WERI-Rb-1 (cell line): ENCODE results near the gene ZNF692.

Experiments used
- DNase-seq: peaks from one replicate; pipeline ENCODE4 v3.0.0-alpha.2; 2020
- H3K27ac ChIP-seq: fragments of 250-450 bp; sonication (Bioruptor Pico); 2 replicates; pipeline ENCODE4 v1.5.1; 2020; ENCODE audit warnings: mild to moderate bottlenecking, moderate library complexity
- H3K27me3 ChIP-seq: fragments of 250-450 bp; sonication (Bioruptor Pico); 2 replicates; pipeline ENCODE4 v1.5.1; 2021; ENCODE audit warnings: mild to moderate bottlenecking, low read depth, moderate library complexity; ENCODE audit not compliant: insufficient read depth, severe bottlenecking
- H3K36me3 ChIP-seq: fragments of 250-450 bp; sonication (Bioruptor Pico); 2 replicates; pipeline ENCODE4 v1.5.1; 2020; ENCODE audit warnings: mild to moderate bottlenecking, moderate library complexity
- H3K4me3 ChIP-seq: 2 replicates; pipeline ENCODE4 v1.5.1; 2011; ENCODE audit warnings: low read depth, mild to moderate bottlenecking, control low read depth, low read length
- H3K9me3 ChIP-seq: fragments of 250-450 bp; sonication (Bioruptor Pico); 2 replicates; pipeline ENCODE4 v1.5.1; 2021; ENCODE audit warnings: mild to moderate bottlenecking, moderate library complexity; ENCODE audit not compliant: severe bottlenecking
- CTCF ChIP-seq: IDR thresholded peaks from 2 replicates; pipeline ENCODE4 v1.5.1; 2011; ENCODE audit warnings: low read depth, mild to moderate bottlenecking, control low read depth, inconsistent platforms, low read length

Gene ZNF692

GRCh38 chr1:248904437-248905216 lies 45.7 kb upstream of the ZNF692 start:
- no peak overlapping the region for H3K27ac ChIP-seq
- no peaks in the 10 kb centered on the region for H3K27me3 ChIP-seq
- H3K36me3 ChIP-seq = no peaks in the 10 kb centered on the region
- no peak for DNase-seq
- H3K9me3 ChIP-seq = no peaks in the 10 kb centered on the region
- no peak for TF ChIP-seq CTCF
- no peak overlapping the region for H3K4me3 ChIP-seq

- Histone ChIP-seq H3K36me3 (no peaks in the 10 kb centered on the region), H3K27me3 (no peaks in the 10 kb centered on the region), H3K27ac (no peak overlapping the region), H3K9me3 (no peaks in the 10 kb centered on the region), H3K4me3 (no peak overlapping the region)
- TF ChIP-seq CTCF = no peak
- DNase-seq = no peak
These were observed 42.7 kb upstream of the ZNF692 start for GRCh38 chr1:248901578-248901977.

GRCh38 chr1:248900637-248901036 lies 41.8 kb upstream of the ZNF692 start:
- H3K27me3 ChIP-seq = no peaks in the 10 kb centered on the region
- no peaks in the 10 kb centered on the region for H3K36me3 ChIP-seq
- H3K9me3 ChIP-seq = no peaks in the 10 kb centered on the region
- DNase-seq = no peak
- no peak overlapping the region for H3K27ac ChIP-seq
- no peak overlapping the region for H3K4me3 ChIP-seq
- TF ChIP-seq CTCF = no peak

- TF ChIP-seq CTCF = no peak
- H3K36me3 ChIP-seq = no peaks in the 10 kb centered on the region
- H3K27me3 ChIP-seq = no peaks in the 10 kb centered on the region
- H3K9me3 ChIP-seq = no peaks in the 10 kb centered on the region
- DNase-seq = no peak
- H3K27ac ChIP-seq = no peak overlapping the region
- no peak overlapping the region for H3K4me3 ChIP-seq
These were observed 38.8 kb upstream of the ZNF692 start for GRCh38 chr1:248897412-248898337.

GRCh38 chr1:248894837-248895236 lies 36.0 kb upstream of the ZNF692 start:
- Histone ChIP-seq H3K36me3 (no peaks in the 10 kb centered on the region), H3K27ac (no peak overlapping the region)

More at GRCh38 chr1:248894837-248895236, 36.0 kb upstream of the ZNF692 start:
- no peaks in the 10 kb centered on the region for H3K9me3 ChIP-seq
- no peak for TF ChIP-seq CTCF
- no peak overlapping the region for H3K4me3 ChIP-seq
- H3K27me3 ChIP-seq = no peaks in the 10 kb centered on the region
- DNase-seq = no peak
